ENCODE data around the gene P4HB.

DNA sequence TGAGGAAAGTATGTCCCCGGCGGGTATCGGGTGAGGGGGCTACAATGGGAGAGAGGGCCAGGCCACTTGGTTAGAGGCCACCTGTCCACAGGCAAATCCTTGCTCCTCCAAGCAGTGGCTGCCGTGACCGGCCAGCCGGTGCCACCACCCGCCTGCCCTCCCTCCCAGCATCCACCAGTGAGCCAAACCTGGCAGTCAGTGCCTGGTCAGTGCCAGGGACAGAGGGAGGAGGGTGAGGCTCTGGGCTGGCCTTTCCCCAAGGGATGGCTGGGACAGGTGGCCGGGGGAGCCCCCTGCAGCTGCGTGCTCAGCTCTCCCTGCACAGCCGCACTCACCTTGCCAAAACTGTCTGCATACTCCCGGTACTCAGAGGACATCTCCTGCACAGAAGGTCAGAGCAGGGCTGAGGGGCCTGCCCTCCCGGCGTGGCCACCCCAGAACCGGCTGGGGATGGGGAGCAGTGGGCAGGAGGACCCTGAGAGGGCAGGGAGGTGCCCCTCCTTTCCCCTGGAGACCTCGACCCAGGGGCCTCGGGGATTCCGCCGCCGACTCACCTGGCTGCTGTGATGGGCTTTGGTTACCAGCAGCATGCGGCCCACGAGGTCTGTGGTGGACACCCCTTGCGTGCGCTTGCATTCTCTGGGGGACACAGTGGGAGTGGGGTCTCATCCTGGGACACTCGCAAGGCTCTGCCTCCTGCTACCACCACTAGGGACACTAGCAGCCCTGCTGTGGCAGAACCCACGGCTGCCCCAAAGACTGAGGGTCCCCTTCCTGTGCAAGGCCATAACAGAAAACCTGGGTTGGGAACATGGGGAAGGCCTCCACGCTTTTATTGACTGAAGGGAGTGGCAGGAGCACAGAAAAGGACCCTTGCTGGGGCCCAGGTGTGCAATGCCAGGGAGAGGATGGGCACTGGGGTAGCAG, 47.1 kb upstream of the P4HB start:
- TF ChIP-seq, protein P1, sequence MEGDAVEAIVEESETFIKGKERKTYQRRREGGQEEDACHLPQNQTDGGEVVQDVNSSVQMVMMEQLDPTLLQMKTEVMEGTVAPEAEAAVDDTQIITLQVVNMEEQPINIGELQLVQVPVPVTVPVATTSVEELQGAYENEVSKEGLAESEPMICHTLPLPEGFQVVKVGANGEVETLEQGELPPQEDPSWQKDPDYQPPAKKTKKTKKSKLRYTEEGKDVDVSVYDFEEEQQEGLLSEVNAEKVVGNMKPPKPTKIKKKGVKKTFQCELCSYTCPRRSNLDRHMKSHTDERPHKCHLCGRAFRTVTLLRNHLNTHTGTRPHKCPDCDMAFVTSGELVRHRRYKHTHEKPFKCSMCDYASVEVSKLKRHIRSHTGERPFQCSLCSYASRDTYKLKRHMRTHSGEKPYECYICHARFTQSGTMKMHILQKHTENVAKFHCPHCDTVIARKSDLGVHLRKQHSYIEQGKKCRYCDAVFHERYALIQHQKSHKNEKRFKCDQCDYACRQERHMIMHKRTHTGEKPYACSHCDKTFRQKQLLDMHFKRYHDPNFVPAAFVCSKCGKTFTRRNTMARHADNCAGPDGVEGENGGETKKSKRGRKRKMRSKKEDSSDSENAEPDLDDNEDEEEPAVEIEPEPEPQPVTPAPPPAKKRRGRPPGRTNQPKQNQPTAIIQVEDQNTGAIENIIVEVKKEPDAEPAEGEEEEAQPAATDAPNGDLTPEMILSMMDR (IDR thresholded peaks at IDR 0.05; ENCODE audit: insufficient read depth, low read length) = no peak
- TF ChIP-seq GABPA (IDR thresholded peaks at IDR 0.05; ENCODE audit: low read depth) (no peak), POLR2AphosphoS5 (IDR thresholded peaks at IDR 0.05; ENCODE audit: low read depth) (no peak)

Measured in HL-60 (cell line).